ENCODE measurements around the gene BRCA1. TPM values are rescaled to one million over a fixed set of nuclear protein-coding genes. Genes with fewer than 3 reads are reported as not detected.

BRCA1 gene
- total and polyA plus RNA-seq, 8 donors: 10.3 to 24.4 (median 18.4) TPM

- ATAC-seq (no peak), DNase-seq (no peak)
- intact Hi-C loops (cut with DNase I): no loop called here
- Histone ChIP-seq H3K9me3 (no peaks in the 10 kb centered on the region), H3K4me3 (no peak overlapping the region), H3K4me1 (no peaks in the 10 kb centered on the region), H3K36me3 (peaks cover 0 to 5% of the 10 kb centered on the region in 2 donors), H3K27me3 (no peaks in the 10 kb centered on the region), H3K27ac (no peak overlapping the region)
- no peak for TF ChIP-seq CTCF (IDR thresholded peaks at IDR 0.05)
Observed at GRCh38 chr17:43074869-43075268, 50.3 kb downstream of the BRCA1 start.

- Histone ChIP-seq H3K4me3 (no peak overlapping the region), H3K27me3 (no peaks in the 10 kb centered on the region), H3K27ac (no peak overlapping the region), H3K4me1 (no peaks in the 10 kb centered on the region), H3K36me3 (peaks cover 0 to 16% of the 10 kb centered on the region in 2 donors), H3K9me3 (no peaks in the 10 kb centered on the region)
- DNase-seq (no peak), ATAC-seq (no peak)
- no peak for TF ChIP-seq CTCF (IDR thresholded peaks at IDR 0.05)
- intact Hi-C loops (cut with DNase I): no loop called here
Observed at GRCh38 chr17:43070872-43071271, 54.3 kb downstream of the BRCA1 start.

- no peak for ATAC-seq
- Histone ChIP-seq H3K4me3 (no peak overlapping the region), H3K27ac (no peak overlapping the region), H3K36me3 (peaks cover 0 to 16% of the 10 kb centered on the region in 2 donors), H3K9me3 (no peaks in the 10 kb centered on the region), H3K4me1 (no peaks in the 10 kb centered on the region), H3K27me3 (no peaks in the 10 kb centered on the region)
- intact Hi-C loops (cut with DNase I): no loop called here
- no peak for DNase-seq
- no peak for TF ChIP-seq CTCF (IDR thresholded peaks at IDR 0.05)
Observed at GRCh38 chr17:43070257-43070656, 54.9 kb downstream of the BRCA1 start.

DNA sequence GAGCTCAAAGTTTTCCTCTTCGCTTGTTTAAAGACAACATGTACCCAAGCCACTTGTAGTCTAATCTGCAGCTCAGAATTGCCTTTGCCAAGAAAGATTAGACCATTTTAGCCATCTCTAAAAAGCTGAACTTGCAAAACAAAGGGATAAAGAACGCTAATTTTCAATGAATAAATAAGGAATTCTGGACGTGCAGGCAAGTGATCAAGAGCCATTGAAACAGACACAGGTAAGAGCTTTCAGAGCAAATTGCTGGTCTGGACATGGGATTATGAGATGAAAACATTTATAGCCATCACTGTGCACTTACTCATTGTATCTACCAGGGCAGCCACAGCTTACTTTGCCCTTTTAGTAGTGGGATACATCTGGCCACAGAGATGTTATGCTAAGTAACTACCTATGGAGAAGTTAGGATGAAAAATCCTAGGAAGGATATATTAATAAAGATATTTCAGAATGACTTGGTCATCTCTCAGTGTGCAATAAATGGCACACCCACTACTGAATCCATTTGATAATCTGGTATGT lies 55.7 kb downstream of the BRCA1 start:
- no peak for TF ChIP-seq CTCF (IDR thresholded peaks at IDR 0.05)
- intact Hi-C loops (cut with DNase I): no loop called here
- H3K4me3 ChIP-seq: no peak overlapping the region

GRCh38 chr17:43068570-43069367 lies 56.4 kb downstream of the BRCA1 start:
- ATAC-seq: no peak
- Histone ChIP-seq H3K27me3 (no peaks in the 10 kb centered on the region), H3K27ac (no peak overlapping the region), H3K4me1 (no peaks in the 10 kb centered on the region), H3K9me3 (no peaks in the 10 kb centered on the region), H3K36me3 (peaks cover 0 to 16% of the 10 kb centered on the region in 2 donors), H3K4me3 (no peak overlapping the region)
- intact Hi-C loops (cut with DNase I): no loop called here
- no peak for DNase-seq
- no peak for TF ChIP-seq CTCF (IDR thresholded peaks at IDR 0.05)

More for the DNA sequence above, 55.7 kb downstream of the BRCA1 start:
- Histone ChIP-seq H3K36me3 (peaks cover 0 to 16% of the 10 kb centered on the region in 2 donors), H3K4me1 (no peaks in the 10 kb centered on the region), H3K9me3 (no peaks in the 10 kb centered on the region), H3K27ac (no peak overlapping the region), H3K27me3 (no peaks in the 10 kb centered on the region)
- no peak for DNase-seq
- no peak for ATAC-seq
